ENCODE measurements around the gene CATSPER1. TPM values are rescaled to one million over a fixed set of nuclear protein-coding genes. Genes with fewer than 3 reads are reported as not detected.

The CATSPER1 gene
- total RNA-seq (not detected), polyA plus RNA-seq (ENCODE audit: insufficient read length in 2 of 2) (under 1 TPM in 1 of 2 donors, not detected in 1; 0.10 TPM)
- long read RNA-seq, donor 1 = 0 reads
- long read RNA-seq, donor 2 = 0 reads
- long read RNA-seq, donor 3 = 0 reads
- long read RNA-seq, donor 4 = 0 reads

GRCh38 chr11:66026017-66026529, at the start of gene CATSPER1:
TSS of gene CATSPER1 (minus strand) at chr11:66026479. CDS start at chr11:66026379, 100 bp downstream.
- no peaks in the 10 kb centered on the region for H3K36me3 ChIP-seq (ENCODE audit: control insufficient read depth, insufficient read depth, low read length)
- peaks cover 12% of the 10 kb centered on the region for H3K27me3 ChIP-seq (ENCODE audit: control insufficient read depth, insufficient read depth, low read length)
- no peaks in the 10 kb centered on the region for H3K9me3 ChIP-seq (ENCODE audit: control insufficient read depth, insufficient read depth, low read length)
- no peak for DNase-seq (ENCODE audit: low read depth in 4 of 6, low spot score in 6 of 6)
- H3K4me3 ChIP-seq (ENCODE audit: low read depth, low read length) = no peak within 1 kb of the TSS
- peaks cover 6% of the 10 kb centered on the region for H3K4me1 ChIP-seq (ENCODE audit: control insufficient read depth, insufficient read depth, low read length)
- no peak within 1 kb of the TSS for H3K27ac ChIP-seq (ENCODE audit: low read depth, low read length)
- 86% methylated on average over 17 of the region's 18 CpGs for WGBS (ENCODE audit: insufficient coverage)

GRCh38 chr11:66075273-66075672, 49.0 kb upstream of the CATSPER1 start:
- peaks cover 4% of the 10 kb centered on the region for H3K4me1 ChIP-seq (ENCODE audit: control insufficient read depth, insufficient read depth, low read length)
- H3K36me3 ChIP-seq (ENCODE audit: control insufficient read depth, insufficient read depth, low read length) = peaks cover 28% of the 10 kb centered on the region
- H3K27me3 ChIP-seq (ENCODE audit: control insufficient read depth, insufficient read depth, low read length) = no peaks in the 10 kb centered on the region
- WGBS (ENCODE audit: insufficient coverage) = no CpG with 5 or more reads among the region's 4 CpGs
- no peak overlapping the region for H3K4me3 ChIP-seq (ENCODE audit: low read depth, low read length)
- DNase-seq (ENCODE audit: low read depth in 4 of 6, low spot score in 6 of 6) = no peak
- H3K9me3 ChIP-seq (ENCODE audit: control insufficient read depth, insufficient read depth, low read length) = no peaks in the 10 kb centered on the region
- no peak overlapping the region for H3K27ac ChIP-seq (ENCODE audit: low read depth, low read length)

GRCh38 chr11:66073669-66074068, 47.4 kb upstream of the CATSPER1 start:
- H3K4me3 ChIP-seq (ENCODE audit: low read depth, low read length) = no peak overlapping the region
- WGBS (ENCODE audit: insufficient coverage) = no CpG with 5 or more reads among the region's 1 CpG
- no peaks in the 10 kb centered on the region for H3K9me3 ChIP-seq (ENCODE audit: control insufficient read depth, insufficient read depth, low read length)
- peaks cover 33% of the 10 kb centered on the region for H3K36me3 ChIP-seq (ENCODE audit: control insufficient read depth, insufficient read depth, low read length)
- DNase-seq (ENCODE audit: low read depth in 4 of 6, low spot score in 6 of 6) = no peak
- H3K27ac ChIP-seq (ENCODE audit: low read depth, low read length) = no peak overlapping the region
- H3K4me1 ChIP-seq (ENCODE audit: control insufficient read depth, insufficient read depth, low read length) = peaks cover 15% of the 10 kb centered on the region
- H3K27me3 ChIP-seq (ENCODE audit: control insufficient read depth, insufficient read depth, low read length) = no peaks in the 10 kb centered on the region

GRCh38 chr11:66072518-66072917, 46.2 kb upstream of the CATSPER1 start:
- Histone ChIP-seq H3K27ac (ENCODE audit: low read depth, low read length) (no peak overlapping the region), H3K36me3 (ENCODE audit: control insufficient read depth, insufficient read depth, low read length) (peaks cover 42% of the 10 kb centered on the region), H3K4me1 (ENCODE audit: control insufficient read depth, insufficient read depth, low read length) (peaks cover 25% of the 10 kb centered on the region), H3K4me3 (ENCODE audit: low read depth, low read length) (no peak overlapping the region), H3K27me3 (ENCODE audit: control insufficient read depth, insufficient read depth, low read length) (no peaks in the 10 kb centered on the region), H3K9me3 (ENCODE audit: control insufficient read depth, insufficient read depth, low read length) (no peaks in the 10 kb centered on the region)
- WGBS (ENCODE audit: insufficient coverage) = 73% methylated on average over 5 of the region's 8 CpGs
- DNase-seq (ENCODE audit: low read depth in 4 of 6, low spot score in 6 of 6) = no peak

GRCh38 chr11:66072081-66072480, 45.8 kb upstream of the CATSPER1 start:
- Histone ChIP-seq H3K9me3 (ENCODE audit: control insufficient read depth, insufficient read depth, low read length) (no peaks in the 10 kb centered on the region), H3K36me3 (ENCODE audit: control insufficient read depth, insufficient read depth, low read length) (peaks cover 42% of the 10 kb centered on the region), H3K27me3 (ENCODE audit: control insufficient read depth, insufficient read depth, low read length) (no peaks in the 10 kb centered on the region), H3K4me1 (ENCODE audit: control insufficient read depth, insufficient read depth, low read length) (peaks cover 25% of the 10 kb centered on the region), H3K27ac (ENCODE audit: low read depth, low read length) (no peak overlapping the region), H3K4me3 (ENCODE audit: low read depth, low read length) (no peak overlapping the region)
- no CpG with 5 or more reads among the region's 3 CpGs for WGBS (ENCODE audit: insufficient coverage)
- no peak for DNase-seq (ENCODE audit: low read depth in 4 of 6, low spot score in 6 of 6)

GRCh38 chr11:66071381-66071801, 45.1 kb upstream of the CATSPER1 start:
- H3K27ac ChIP-seq (ENCODE audit: low read depth, low read length) = no peak overlapping the region
- H3K4me1 ChIP-seq (ENCODE audit: control insufficient read depth, insufficient read depth, low read length) = peaks cover 25% of the 10 kb centered on the region
- WGBS (ENCODE audit: insufficient coverage) = 23% methylated on average over 1 of the region's 2 CpGs
- peak in 1 of 6 donors; percentile 49 for DNase-seq (ENCODE audit: low read depth in 4 of 6, low spot score in 6 of 6)
- H3K27me3 ChIP-seq (ENCODE audit: control insufficient read depth, insufficient read depth, low read length) = no peaks in the 10 kb centered on the region
- H3K4me3 ChIP-seq (ENCODE audit: low read depth, low read length) = peak overlapping the region; percentile 65
- H3K9me3 ChIP-seq (ENCODE audit: control insufficient read depth, insufficient read depth, low read length) = no peaks in the 10 kb centered on the region
- H3K36me3 ChIP-seq (ENCODE audit: control insufficient read depth, insufficient read depth, low read length) = peaks cover 42% of the 10 kb centered on the region

GRCh38 chr11:66070604-66071380, 44.5 kb upstream of the CATSPER1 start:
- under 1% methylated on average over 54 of the region's 60 CpGs for WGBS (ENCODE audit: insufficient coverage)
- H3K27ac ChIP-seq (ENCODE audit: low read depth, low read length) = peak overlapping the region; percentile 47
- H3K4me1 ChIP-seq (ENCODE audit: control insufficient read depth, insufficient read depth, low read length) = peaks cover 25% of the 10 kb centered on the region
- peak overlapping the region; percentile 65 for H3K4me3 ChIP-seq (ENCODE audit: low read depth, low read length)
- no peaks in the 10 kb centered on the region for H3K9me3 ChIP-seq (ENCODE audit: control insufficient read depth, insufficient read depth, low read length)
- no peaks in the 10 kb centered on the region for H3K27me3 ChIP-seq (ENCODE audit: control insufficient read depth, insufficient read depth, low read length)
- peak in 2 of 6 donors; percentile 35 to 48 for DNase-seq (ENCODE audit: low read depth in 4 of 6, low spot score in 6 of 6)
- peaks cover 43% of the 10 kb centered on the region for H3K36me3 ChIP-seq (ENCODE audit: control insufficient read depth, insufficient read depth, low read length)

- H3K9me3 ChIP-seq (ENCODE audit: control insufficient read depth, insufficient read depth, low read length) = no peaks in the 10 kb centered on the region
- WGBS (ENCODE audit: insufficient coverage) = under 1% methylated on average over 120 of the region's 120 CpGs
- H3K4me1 ChIP-seq (ENCODE audit: control insufficient read depth, insufficient read depth, low read length) = peaks cover 25% of the 10 kb centered on the region
- no peaks in the 10 kb centered on the region for H3K27me3 ChIP-seq (ENCODE audit: control insufficient read depth, insufficient read depth, low read length)
- DNase-seq (ENCODE audit: low read depth in 4 of 6, low spot score in 6 of 6) = peak in 5 of 6 donors; percentile 51 to 91 (median 71)
- peaks cover 41% of the 10 kb centered on the region for H3K36me3 ChIP-seq (ENCODE audit: control insufficient read depth, insufficient read depth, low read length)
- peak within 1 kb of the TSS; percentile 65 for H3K4me3 ChIP-seq (ENCODE audit: low read depth, low read length)
- H3K27ac ChIP-seq (ENCODE audit: low read depth, low read length) = peak within 1 kb of the TSS; percentile 83
Measured at GRCh38 chr11:66069715-66070603, 43.7 kb upstream of the CATSPER1 start, which contains the start of gene PACS1. TSS of gene PACS1 (plus strand) at chr11:66070272. CDS start at chr11:66070487, 215 bp downstream.

Data from spinal cord (tissue), 10 donors.